GM21723 (cell line): ENCODE results near the gene MIOX.

Experiments used
- ATAC-seq: cut with Tn5 transposase; IDR thresholded peaks from one replicate; pipeline ENCODE4 v1.9.1; 2021; ENCODE audit warnings: mild to moderate bottlenecking, moderate library complexity; ENCODE audit not compliant: unreplicated experiment

The MIOX gene

DNA sequence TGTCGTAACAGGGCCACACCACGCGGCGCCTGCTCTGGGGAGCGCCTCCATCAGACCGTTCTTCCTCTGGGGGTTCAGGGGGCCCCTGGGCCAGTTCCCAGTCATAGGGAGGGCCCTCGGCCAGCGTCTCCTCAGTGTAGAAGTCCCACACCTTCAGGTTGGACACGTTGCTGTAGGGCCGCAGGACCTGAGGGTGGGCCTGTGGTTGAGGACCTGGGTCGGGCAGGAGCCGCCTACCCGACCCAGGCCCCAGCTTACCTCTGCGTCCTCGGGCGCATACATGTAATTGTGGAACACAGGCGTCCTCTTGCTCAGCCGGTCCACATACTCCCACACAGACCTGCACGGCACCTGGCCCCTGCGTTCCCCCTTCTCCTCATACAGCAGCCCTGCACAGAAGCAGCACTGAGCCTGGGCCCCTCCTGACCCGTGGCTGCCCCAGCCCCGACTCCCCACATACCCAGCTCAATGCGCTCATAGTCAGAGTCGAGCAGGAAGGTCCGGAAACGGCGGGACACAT lies 32.0 kb upstream of the MIOX start:
- ATAC-seq = no peak

DNA sequence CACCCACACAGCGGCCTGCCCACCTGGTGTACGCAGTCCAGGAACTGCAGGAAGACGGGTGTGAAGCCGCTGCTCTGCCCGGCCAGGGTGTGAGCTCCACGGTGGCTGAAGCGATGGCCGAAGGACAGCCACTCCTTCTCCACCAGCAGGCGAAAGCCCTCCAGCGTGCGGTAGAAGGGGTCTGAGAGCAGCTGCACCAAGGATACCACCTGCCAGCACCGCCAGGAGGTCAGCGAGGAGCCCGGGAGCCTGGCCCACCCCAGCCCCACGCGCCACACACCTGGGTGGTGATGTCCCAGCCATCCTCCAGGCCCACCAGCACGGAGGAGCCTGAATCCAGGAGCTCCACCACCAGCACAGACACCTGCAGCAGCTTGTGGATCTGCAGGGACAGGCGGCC lies 31.5 kb upstream of the MIOX start:
- ATAC-seq = no peak

DNA sequence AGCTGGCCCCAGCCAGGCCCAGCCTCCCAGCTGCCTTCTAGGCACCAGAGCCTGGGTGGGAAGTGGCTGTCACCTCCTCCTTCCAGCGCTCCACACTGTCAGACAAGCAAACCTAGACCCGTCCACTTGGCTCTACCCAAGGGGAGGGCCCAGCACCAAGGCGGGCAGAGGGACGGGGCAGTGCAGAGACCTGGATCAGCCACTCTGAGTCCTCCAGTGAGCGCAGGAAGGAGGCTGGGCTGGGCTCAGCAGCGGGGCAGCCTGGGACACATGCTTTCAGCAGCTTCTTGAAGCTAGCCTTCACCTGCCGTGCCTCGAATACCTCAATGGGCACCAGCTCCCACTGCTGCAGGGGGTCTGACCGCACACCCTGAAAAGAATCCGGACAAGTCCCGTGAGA lies 30.6 kb upstream of the MIOX start:
- ATAC-seq = no peak

DNA sequence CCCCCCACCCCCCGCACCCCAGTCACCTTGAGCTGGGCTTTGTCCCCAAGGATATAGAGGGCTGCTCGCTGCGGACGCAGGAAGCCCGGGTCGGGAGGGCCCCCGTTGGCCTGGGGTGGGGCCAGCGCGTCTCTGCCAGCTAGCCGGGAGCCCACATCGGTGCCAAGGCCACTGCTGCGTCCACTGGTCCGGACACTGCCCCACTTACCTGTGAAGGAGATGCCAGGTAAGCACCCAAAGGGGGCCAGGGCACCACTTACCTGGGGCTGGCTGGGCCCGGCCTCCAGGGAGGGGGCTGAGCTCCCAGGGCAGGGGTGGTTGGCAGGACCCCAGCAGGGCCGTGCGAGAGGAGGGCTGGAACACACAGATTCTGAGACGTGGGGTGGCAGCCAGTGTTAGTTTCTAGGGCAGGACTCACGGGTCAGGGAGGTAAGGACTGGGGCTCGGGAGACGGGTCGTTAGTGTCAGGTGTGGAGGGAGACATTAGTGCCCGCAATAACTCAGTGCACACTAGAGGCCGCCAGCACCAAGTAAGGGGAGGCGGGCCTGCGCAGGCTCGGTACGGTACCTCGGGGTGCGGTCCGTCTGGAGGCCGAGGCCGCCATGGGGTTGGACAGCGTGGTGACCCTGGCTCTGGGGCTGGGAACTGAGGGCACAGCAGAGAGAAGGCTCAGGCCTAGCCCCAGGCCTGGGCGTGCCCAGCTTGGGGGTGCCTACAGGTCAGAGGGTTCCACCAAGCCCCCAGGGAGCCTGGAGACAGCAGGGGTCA lies 30.0 kb upstream of the MIOX start:
- ATAC-seq = no peak

- no peak for ATAC-seq
These were observed 27.6 kb upstream of the MIOX start for GRCh38 chr22:50459016-50459415.

DNA sequence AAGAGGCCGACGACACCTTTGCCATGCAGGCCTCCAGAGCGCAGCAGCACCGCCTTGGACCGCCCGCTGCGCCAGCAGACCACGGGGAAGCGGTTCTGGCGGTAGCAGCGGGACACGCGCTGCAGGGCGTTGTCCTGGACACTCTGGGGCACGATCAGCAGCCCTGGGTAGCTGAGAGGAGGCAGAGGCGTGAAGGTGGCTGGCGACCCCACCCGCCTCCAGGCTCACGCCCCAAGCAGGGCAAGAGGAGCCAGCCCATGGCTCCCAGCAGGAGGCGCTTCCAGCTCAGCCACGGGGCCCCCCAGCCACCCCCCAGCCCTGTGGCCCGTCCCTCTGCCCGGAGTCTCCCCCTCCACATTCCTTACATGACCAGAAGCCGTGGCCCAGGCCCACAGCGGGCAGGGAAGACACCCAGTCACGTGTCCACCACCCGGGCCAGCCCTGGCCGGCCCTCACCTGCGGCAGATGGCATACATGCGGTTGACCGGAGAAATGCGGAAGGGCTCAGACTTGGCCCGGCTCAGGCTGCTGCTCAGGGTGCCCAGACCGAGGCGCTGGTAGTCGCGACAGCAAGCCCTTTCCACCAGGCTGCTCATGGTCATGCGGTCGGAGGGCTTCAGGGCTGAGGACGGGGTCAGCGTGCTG lies 27.0 kb upstream of the MIOX start:
- ATAC-seq = no peak

DNA sequence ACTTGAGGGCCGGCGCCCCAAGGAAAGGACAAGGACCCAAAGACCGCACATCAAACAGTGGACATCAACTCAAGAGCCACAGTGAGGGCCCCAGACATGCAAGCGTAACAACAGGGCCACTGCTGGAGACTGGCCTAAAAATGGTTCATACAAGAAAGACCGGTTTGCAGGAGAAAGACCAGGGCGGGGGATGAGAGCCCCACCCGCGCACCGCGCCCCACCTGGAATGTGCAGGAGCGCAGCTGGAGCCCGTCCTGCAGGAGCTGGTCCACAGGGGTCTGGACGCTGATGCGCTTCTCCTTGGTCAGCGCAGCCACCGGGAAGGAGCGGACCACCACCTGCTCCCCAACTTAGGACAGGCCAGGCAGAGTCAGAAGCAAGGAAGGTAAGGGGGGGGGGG lies 25.7 kb upstream of the MIOX start:
- no peak for ATAC-seq

- no peak for ATAC-seq
These were observed 25.1 kb upstream of the MIOX start for GRCh38 chr22:50461536-50461935.

DNA sequence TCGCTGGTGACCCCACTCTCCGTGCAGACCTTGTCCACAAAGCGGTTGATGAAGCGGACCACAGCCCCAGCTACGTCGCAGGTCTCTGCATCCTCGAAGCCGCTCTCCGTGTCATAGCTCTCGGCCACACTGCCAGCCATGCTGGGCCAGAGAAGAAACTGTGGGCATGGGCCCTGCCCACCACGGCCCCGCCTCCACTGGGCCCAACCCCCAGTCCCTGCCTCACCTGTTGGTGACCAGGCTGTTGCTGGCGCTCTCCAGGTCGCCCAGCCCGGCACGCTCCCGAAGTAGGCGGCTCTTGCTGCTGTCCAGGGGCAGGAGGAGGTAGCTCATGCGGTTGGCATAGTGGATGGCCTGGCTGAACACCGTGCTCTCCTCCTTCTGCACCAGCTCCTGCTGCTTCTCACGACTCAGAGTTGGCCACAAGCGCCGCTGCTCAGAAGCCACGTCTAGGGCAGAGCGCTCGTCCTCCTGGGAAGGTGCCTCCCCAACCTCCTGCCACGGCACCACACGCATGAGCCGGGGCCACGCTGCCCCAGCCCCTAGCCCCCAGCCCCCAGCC lies 24.6 kb upstream of the MIOX start:
- ATAC-seq = no peak

DNA sequence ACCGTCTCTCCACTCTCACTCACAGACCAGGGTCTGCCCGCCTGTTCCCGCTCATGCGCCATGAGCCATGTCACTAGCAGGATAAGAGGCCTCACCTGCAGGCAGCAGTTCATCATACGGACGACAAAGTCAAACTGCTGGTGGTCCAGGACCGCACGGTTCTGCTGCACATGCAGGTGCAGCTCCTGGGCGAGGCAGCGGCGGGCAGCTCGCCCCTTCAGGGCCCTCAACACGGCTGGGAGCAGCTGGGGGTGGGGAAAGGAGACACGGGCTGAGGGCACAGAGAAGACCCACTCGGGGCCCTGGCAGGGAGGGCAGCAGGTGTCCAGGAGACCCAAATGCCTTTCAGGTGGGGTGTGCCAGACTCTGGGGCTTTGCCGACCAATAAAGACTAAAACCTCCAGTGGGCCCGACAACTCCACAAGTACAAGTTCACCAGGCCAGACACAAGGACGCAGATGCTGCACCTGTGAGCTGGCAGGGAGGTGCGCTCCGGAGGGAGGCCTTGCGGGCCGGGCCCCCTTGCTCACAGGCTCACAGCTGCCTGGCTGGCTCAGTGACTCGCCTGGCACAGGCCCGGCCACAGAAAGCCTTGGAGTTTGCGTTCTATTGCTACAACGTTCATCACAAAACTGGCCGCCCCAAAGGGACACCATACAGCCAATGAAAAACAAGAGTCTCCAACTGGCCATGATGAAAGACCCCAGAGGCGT lies 23.3 kb upstream of the MIOX start:
- ATAC-seq = no peak

- no peak for ATAC-seq
These were observed 22.2 kb upstream of the MIOX start for GRCh38 chr22:50464451-50464850.

- no peak for ATAC-seq
These were observed 21.4 kb upstream of the MIOX start for GRCh38 chr22:50465066-50465930.

GRCh38 chr22:50467341-50467740 lies 19.3 kb upstream of the MIOX start:
- ATAC-seq = no peak

DNA sequence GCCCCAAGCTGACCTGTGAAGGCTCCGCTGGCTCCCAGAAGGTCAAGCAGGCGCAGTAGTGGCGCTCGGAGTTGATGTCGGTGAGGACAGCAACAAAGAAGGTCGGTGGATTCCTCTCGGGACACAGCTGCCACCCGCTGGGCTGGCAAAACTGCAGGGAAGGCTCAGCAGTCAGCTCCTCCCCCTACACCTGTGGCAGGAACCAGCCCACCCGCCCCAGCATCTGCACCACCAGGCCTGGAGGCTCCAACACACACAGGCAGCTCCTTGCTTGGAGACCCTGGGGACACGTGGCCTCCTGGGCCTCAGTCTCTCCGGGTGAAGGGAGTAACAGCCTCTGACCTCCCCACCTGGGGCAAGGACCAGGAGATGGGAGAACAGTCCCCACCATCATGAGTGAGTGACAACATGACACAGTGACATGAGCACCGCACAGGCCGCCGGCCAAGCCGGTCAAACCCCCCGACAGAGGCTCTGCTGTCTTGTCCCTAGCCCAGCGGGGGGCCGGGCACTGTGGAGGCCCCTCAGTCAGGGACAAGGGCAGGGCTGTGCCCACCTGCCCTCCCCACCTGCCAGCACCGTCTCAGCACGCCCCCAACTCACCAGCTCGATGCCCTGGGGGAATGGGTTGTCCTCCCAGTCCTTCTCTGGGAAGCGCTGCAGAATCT lies 18.8 kb upstream of the MIOX start:
- no peak for ATAC-seq

- ATAC-seq = no peak
These were observed 18.0 kb upstream of the MIOX start for GRCh38 chr22:50468626-50469025.

- ATAC-seq = peak; percentile 55
These were observed 17.0 kb upstream of the MIOX start for GRCh38 chr22:50469377-50470305.

DNA sequence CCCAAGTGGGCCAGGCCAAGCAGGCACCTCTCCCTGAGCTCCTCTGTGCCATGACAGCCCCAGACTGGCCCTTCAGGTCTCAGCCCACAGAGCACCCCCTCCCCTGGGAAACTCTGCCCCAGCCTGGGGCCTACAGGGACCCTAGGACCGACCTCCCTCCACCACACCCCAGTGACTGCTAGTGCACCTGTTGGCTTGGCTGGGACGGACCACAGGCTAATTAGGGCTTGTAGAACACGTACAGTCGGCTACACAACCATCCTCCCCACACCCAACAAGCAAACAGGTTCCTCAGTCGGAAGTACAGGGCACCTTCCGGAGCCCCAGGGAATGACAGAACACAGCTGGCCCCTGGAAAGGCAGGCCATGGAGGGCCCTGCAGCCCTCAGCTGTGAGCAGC lies 16.2 kb upstream of the MIOX start:
- no peak for ATAC-seq

DNA sequence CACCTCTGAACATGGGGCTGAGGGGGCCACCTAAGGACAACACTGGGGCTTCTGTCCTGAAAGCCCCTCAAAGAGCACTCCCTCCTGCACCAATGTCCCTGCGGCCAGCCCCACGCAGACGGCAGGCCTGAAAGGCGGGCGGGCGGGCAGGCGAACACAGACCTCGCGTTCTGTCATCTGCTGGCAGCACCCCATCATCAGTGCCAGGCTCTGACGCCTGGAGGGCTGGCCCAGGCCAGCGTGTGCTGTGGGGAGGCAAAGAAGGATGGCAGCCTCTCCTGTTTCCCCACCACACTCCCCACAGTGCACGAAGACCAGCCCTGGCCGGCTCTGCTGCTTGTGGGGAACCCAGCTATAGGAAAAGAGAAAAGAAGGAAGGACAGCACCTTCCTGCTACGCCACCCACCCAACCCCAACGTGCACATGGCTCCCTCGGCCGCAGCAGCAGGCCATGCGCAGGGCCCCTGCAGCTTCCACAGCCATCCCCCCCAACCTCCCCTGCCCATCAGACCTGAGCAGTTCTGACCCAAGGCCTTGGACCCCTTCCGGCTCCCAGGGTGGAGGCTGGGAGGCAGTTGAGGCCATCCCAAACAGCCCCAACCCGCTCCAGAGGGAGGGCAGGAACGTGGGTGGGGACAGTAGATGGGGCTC lies 15.3 kb upstream of the MIOX start:
- no peak for ATAC-seq
